GM21528 (cell line): ENCODE results near the gene TMEM45B.
"Not testable (repeated sequence)": the region's sequence is repeated elsewhere in the genome, so short reads cannot be mapped to it uniquely, and the experiment has no call there.

ENCODE experiments used
- ATAC-seq: cut with Tn5 transposase; IDR thresholded peaks from one replicate; pipeline ENCODE4 v1.9.1; 2021; ENCODE audit warnings: mild to moderate bottlenecking, moderate library complexity; ENCODE audit not compliant: unreplicated experiment, low FRiP score

The TMEM45B gene

DNA sequence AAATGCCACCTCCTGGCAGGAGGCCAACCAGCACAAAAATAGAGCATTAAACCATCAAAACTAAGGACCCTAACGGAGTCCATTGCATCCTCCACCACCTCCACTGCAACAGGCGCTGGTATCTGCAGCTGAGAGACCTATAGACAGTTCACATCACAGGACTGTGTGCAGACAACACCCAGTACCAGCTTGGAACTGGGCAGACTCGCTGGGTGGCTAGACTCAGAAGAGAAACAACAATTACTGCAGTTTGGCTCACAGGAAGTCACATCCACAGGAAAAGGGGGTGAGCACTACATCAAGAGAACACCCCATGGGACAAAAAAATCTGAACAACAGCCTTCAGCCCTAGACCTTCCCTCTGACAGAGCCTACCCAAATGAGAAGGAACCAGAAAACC is 11.6 kb upstream of the TMEM45B start:
- no peak for ATAC-seq

DNA sequence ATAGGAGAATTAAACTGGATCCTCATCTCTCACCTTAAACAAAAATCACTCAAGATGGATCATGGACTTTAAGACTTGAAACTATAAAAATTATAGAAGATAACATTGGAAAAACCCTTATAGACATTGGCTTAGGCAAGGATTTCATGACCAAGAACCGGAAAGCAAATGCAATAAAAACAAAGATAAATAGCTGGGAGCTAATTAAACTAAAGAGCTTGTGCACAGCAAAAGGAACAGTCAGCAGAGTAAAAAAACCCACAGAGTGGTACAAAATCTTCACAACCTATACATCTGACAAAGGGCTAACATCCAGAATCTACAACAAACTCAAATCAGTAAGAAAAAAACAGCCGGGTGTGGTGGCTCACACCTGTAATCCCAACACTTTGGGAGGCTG is 7.4 kb upstream of the TMEM45B start:
- ATAC-seq = not testable (repeated sequence)

DNA sequence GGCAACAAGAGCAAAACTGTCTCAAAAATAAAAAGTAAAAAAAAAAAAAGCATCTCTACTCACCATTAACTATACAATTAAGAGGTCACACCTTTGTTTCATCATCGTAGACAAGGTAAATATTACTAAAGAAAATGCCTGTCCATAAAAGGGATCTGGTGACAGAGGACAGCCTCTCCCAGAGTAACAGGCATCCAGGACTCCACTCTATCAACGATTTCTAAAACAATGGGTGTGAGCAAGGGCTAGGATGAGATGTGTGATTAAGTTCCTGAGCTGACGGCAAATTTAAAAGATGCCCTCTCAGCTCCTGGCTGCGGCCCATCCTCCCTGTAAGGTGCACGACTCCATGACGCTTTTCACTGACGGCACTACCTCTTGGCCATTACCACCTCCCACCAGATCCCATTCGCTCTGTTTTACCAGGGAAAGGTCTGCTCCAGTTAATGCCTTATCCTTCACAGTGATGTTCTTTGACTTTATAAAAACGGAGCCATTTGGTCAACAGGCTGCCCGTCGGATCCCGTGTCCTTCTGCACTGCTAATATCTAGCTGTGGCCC is 2.3 kb upstream of the TMEM45B start:
- no peak for ATAC-seq

DNA sequence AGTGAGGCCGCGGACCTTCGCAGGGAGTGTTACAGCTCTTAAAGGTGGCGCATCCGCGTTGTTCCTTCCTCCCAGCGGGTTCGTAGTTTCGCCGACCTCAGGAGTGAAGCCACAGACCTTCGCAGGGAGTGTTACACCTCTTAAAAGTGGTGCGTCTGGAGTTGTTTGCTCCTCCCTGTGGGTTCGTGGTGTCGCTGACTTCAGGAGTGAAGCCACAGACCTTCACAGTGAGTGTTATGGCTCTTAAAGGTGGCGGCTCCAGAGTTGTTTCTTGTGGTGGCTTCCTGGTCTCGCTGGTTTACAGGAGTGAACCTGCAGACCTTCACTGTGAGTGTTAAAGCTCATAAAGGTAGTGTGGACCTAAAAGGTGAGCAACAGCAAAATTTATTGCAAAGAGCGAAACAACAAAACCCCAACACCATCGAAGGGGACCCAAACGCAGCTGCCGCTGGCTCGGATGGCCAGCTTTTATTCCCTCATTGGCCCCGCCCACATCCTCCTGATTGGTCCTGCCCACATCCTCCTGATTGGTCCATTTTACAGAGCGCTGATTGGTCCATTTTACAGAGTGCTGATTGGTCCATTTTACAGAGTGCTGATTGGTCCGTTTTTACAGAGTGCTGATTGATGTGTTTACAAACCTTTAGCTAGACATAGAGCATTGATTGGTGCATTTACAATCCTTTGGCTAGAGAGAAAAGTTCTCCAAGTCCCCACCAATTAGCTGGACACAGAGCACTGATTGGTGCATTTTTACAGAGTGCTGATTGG is 1.2 kb upstream of the TMEM45B start:
- ATAC-seq = no peak

DNA sequence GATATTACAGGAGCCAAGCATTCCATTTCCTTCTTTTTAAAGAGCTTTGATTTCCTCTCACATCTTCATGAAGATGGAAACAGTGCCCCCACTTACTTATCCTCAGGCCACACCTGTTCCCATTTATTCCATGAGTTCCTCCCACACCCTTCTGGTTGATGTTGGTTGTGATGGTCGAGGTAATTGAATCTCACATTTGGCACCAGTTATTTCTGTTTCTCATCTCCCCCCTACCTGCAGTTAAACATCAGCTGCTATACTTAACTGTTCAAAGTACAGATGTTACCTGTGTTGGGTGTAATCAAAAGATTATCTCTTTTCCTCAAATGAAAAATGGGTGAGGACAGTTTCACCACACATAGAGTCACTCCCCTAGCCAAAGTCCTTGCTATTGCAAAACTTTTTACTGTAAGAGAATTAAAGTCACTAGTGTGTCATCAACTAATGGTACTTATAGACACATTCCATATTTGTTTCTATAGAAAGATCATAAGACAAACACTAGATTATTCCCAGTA is 1.9 kb downstream of the TMEM45B start:
- ATAC-seq = no peak

DNA sequence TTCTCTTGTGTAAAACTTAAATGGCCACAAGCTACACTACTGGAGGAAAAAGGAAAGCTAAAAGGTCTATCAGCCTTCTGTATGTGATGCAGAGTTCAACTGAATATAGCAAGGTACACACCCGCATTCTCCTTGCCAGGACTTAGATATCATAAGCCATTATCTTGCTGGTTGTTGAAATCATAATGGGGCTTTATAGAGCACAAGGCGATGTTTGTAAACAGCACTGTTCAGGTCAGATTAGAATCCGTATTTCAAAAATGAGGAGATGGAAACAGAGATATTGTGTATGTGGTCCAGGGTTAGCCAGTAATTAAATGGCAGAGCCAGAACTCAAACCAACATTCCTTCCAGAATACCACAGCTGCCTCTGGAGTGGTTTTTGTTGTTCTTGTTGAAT is 2.6 kb downstream of the TMEM45B start:
- ATAC-seq = not testable (repeated sequence)

DNA sequence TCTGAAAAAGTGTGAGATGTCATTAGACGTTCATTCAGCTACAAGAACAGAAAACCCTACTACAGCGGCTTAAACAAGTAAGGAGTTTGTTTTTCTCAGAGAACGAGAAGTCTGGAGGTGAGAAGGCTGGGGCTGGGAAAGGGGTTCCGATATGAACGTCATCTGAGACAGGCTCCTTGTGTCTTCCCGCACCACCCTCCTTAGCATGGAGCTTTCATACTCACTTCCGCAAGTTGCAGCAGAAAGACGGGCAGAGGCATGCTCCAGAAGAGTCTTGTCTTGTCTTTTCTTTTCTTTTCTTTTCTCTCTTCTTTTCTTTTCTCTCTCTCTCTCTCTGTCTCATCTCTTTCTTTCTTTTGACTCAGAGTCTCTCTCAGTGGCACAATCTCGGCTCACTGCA is 3.6 kb downstream of the TMEM45B start:
- ATAC-seq = no peak

DNA sequence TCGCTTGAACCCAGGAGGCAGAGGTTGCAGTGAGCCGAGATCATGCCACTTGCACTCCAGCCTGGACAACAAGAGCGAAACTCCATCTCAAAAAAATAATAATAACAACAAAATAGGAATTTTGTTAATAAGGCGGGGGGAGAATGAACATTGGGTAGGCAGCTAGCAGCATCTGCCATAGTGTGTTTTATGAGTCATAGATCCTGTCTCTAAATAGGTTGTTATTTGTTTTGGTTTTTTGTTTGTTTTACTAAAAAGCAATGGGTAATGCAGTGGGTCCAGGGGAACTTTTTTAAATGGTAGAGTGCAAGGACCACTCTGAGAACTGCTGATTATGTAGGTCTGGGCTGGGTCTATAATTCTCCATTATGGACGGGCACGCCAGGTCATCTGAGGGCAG is 4.6 kb downstream of the TMEM45B start:
- not testable (repeated sequence) for ATAC-seq

DNA sequence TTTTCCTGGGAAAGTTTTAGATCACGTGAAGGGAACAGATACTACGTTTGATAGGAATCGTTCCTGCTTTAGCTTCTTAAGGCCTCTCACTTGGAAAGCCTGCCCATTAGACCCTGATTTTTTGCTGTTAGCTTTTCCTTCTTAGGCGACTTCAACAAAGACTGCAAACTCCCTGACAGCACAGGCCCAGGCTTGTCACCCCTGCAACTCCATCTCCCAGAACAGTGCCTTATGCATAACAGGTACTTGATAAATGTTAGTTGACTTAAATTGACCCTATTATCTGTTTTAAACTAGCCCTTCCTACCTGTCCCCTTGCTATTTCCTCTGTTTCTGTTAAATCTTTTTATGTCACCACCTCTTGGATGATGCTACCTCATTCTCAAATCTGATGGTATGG is 7.6 kb downstream of the TMEM45B start:
- ATAC-seq = not testable (repeated sequence)

DNA sequence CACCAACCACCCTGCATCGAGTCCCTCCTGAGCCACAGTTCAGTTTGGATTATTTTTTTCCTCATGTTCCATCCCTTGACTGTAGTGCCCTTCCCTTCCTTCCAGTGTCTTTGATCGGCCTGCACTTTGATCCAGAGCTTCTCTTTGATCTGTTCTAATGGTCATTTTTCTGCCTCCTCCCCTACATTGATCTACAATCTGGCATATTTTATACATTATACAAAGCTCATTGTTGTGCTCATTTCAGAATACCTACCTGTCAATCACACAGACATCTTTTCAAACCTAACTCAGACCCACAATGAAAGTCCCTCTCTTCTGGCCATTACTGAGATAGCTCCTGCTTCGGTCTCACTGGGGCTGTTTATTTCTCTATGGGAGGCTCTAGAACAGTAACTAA is 8.2 kb downstream of the TMEM45B start:
- not testable (repeated sequence) for ATAC-seq

DNA sequence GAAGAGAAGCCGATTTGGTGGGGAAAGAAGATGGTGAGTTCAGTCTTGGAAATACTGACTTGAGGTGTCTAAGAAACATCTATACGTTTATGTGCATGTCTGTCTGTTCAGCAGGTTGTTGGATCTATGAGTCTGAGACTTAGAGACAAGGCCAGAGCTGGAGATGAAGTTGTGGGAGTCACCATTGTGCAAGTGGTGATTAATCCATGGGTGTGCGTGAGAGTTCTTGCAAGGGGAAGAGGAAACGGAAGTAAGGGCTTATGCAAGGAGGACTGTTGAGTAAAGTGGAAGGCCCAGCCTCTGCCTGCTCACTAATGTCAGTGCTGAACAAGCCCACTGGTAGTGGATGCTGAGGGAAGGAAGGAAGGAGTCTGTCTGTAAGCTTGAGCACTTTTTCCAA is 9.7 kb downstream of the TMEM45B start:
- no peak for ATAC-seq

DNA sequence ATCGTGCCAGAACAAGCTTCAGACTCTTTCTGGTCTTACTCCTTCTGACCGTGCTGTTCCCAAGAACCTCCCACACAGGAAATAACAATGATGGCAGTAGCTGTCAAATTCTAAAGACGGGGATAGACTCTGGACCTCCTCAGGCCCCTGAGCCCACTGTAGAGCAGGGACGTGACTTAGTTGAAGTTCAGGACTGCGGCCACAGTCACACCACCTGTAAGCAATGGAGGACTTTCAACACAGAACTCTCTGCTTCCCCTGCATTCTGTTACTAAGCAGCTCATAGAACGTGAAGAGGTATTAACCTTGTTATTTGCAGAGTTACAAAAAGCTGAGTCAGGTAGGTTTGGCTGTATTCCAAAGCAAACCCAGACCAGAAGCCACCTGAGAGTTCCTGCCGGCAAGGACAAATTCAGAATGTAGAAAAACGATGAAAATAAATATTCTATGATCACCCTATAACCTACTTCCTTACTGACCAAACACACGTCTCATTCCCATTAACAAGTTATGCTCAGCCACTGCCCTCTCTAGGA is 12.7 kb downstream of the TMEM45B start:
- ATAC-seq = no peak

DNA sequence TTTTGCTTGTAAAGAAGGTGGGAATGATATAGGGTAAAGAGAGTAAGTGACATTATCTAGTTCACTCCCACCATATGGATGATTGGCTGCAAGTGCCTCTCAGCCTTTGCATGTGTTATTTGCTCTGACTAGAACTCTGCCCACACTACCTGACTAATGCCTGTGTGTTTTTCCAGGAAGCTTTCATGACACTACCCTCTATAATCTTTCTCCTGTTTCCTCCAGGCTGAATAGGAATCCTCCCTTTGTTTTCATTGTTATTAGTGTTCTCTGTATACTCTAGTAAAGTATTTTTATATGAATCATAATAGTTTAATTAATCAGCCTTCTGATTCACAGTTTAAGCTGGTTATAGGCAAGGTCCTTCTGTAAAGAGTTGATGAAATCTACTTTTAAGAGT is 13.8 kb downstream of the TMEM45B start:
- ATAC-seq = not testable (repeated sequence)

DNA sequence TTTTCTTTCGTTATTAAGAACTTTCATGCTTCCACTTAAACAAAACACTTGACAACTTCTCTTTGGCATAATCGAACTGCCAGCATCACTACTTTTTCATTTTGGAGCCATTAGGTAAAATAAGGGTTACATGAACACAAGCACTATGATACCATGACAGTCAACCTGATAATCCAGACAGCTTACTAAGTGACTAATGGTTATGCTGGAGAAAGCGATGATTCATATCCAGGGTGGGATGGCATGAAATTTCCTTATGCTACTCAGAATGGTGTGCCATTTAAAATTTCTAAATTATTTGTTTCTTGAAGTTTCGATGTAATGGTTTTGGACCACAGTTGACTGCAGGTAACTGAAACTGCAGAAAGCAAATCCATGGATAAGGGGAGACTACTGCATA is 15.6 kb downstream of the TMEM45B start:
- ATAC-seq = not testable (repeated sequence)

DNA sequence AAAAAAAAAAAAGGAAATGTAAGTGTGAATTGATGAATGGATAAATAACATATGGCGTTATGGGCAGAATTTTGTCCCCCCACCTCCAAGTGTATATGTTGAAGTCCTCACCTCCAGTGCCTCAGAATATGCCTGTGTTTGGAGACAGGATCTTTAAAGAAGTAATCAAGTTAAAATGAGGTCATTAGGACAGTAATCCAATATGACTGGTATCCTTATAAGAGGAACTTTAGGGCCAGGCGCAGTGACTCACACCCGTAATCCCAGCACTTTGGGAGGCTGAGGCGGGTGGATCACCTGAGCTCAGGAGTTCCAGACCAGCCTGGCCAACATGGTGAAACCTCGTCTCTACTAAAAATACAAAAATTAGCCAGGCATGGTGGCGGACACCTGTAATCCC is 17.6 kb downstream of the TMEM45B start:
- not testable (repeated sequence) for ATAC-seq

DNA sequence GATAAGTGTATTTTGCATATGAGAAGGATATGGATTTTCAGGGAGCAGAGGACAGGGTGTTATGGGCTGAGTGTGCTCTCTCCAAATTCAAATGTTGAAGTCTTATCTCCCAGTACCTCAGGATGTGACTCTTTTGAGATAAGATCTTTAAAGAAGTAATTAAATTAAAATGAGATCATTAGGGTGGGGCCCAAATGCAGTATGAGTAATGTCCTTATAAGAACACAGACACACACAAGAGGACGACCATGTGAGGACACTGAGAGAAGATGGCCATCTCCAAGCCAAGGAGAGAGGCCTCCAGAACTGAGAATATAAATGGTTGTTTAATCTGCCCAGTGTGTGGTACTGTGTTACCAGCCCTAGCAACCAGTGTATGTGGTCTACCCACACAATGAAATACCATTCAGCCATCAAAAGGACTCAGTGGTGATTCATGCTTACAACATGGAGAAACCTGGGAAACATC is 20.8 kb downstream of the TMEM45B start:
- not testable (repeated sequence) for ATAC-seq

DNA sequence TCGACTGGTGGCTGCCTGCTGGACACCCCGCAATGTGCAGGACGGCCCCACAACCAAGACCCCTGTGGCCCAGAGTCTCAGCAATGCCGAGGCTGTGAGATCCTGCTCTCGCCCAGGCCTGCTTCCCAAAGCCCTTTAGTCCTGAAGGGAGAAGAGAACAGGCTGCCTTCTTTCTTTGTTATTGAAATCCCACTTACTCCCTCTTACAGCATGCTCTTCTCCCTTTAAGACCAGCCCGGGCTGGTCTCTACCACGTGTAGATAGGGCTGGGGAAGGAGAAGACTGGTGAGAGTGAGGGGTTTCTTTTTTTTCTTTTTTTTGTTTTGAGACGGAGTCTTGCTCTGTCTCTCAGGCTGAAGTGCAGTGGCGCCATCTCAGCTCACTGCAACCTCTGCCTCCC is 21.3 kb downstream of the TMEM45B start:
- no peak for ATAC-seq

DNA sequence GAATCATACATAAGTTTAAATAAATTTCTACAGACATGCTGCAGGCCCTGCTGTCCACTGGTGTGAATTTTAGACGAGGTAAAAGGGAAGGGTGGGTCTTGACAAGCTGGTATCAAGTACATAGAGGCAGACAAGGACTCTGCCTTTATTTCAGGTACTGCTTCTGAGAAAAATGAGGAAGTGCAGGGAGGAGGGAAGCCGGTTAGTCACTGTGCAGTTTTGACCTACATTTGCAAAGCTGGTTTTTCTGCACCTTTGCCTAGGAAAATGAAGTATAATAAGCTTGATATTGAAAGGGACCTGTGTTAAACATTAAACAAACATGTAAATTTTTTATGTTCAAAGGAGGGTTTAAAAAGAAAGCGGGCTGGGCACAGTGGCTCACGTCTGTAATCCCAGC is 24.6 kb downstream of the TMEM45B start:
- no peak for ATAC-seq

DNA sequence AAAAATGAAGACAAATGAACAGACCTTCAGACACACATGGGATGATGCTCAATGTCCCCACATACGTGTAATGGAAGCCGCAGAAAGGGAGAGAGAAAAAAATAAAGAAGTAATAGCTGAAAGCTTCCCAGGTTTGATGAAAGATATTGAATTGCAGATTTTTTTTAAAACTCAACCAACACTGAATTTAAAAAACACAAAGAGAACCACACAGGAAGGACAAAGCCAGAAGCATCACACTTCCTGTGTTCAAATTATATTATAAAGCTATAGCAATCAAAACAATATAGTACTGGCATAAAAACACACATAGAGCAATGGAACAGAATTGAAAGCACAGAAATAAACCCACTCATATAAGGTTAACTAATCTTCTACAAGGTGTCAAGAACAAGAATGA is 26.5 kb downstream of the TMEM45B start:
- no peak for ATAC-seq

DNA sequence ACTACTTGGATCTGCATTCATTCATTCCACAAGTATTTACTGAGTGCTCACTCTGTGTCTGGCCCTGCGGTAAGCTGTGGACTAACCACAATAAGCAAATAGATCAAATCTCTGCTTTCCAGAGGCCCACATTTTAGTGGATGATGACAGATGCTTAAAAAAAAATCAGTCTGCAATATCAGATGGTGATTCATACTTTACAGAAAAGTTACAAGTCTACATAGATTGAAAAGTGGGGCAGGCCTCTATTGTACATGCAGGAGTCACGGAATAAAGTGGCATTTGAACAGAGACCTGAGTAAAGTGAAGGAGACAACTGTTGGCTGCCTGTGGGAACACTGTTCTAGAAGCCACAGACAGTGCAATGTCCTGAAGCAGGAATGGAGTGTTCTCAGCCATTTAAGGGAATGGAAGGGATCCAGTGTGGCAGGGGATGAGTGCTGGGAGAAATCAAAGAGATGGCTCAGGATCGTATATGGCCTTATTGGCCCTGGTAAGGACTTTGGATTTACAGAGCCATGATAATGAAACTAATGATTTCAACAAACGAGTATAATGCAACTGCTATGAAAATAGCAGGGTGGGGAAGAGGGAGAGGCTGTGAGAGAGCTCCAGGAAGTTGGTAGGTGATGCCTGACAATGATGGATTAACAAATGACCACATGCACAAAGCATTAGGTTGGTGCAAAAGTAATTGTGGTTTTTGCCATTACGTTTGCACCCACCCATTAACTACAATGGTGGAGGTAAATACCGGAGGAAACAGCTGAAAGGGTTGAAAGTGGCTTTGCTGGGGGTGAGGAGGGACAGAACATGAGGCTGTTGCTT is 31.1 kb downstream of the TMEM45B start:
- ATAC-seq = no peak

DNA sequence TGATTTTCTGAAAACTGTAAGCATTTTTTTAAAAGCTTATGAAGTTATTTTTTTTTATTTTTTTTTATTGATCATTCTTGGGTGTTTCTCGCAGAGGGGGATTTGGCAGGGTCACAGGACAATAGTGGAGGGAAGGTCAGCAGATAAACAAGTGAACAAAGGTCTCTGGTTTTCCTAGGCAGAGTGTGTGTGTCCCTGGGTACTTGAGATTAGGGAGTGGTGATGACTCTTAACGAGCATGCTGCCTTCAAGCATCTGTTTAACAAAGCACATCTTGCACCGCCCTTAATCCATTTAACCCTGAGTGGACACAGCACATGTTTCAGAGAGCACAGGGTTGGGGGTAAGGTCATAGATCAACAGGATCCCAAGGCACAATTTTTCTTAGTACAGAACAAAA is 31.7 kb downstream of the TMEM45B start:
- not testable (repeated sequence) for ATAC-seq
